K562 (cell line): ENCODE results near the gene ZNF350. TPM values are rescaled to one million over a fixed set of nuclear protein-coding genes. Genes with fewer than 3 reads are reported as not detected.

Experiments
- HOXB6 ChIP-seq: fragments of 250-450 bp; sonication (Bioruptor Pico); IDR thresholded peaks from 2 replicates; pipeline ENCODE4 v1.5.1; 2022; ENCODE audit warnings: mild to moderate bottlenecking, borderline replicate concordance
- MIER1 ChIP-seq: fragments of 450-650 bp; IDR thresholded peaks from 2 replicates; pipeline ENCODE4 v1.6.1; 2016; ENCODE audit warnings: antibody characterized with exemption, mild to moderate bottlenecking, low read depth
- RCOR1 ChIP-seq, 2 experiments: IDR thresholded peaks; 2 replicates each; pipeline ENCODE4 v1.6.1; 2012; ENCODE audit warnings: low read depth in 2 of 2, low read length in 2 of 2, borderline replicate concordance in 1 of 2, improper control_type of control experiment in 1 of 2
- TAF15 ChIP-seq: fragments of 200-400 bp; formaldehyde crosslinking; IDR thresholded peaks from 2 replicates; pipeline ENCODE4 v1.6.1; 2017; ENCODE audit warnings: mild to moderate bottlenecking, low read depth, low read length, moderate library complexity
- THRAP3 ChIP-seq: fragments of 450-650 bp; IDR thresholded peaks from 2 replicates; pipeline ENCODE4 v1.6.1; 2016; ENCODE audit warnings: mild to moderate bottlenecking, inconsistent platforms, borderline replicate concordance
- TSC22D4 ChIP-seq: fragments of 450-650 bp; IDR thresholded peaks from 2 replicates; pipeline ENCODE4 v1.6.1; 2016; ENCODE audit warnings: missing genetic modification characterization, missing biosample characterization, control low read depth
- TSHZ1 ChIP-seq: fragments of 250-450 bp; sonication (Bioruptor Pico); IDR thresholded peaks from 2 replicates; pipeline ENCODE4 v1.4.0; 2020; ENCODE audit warnings: mild to moderate bottlenecking, moderate library complexity
- ZNF561 ChIP-seq: fragments of 450-650 bp; formaldehyde crosslinking; conservative IDR thresholded peaks from 2 replicates; pipeline ENCODE4 v1.4.0; 2020; ENCODE audit warnings: mild to moderate bottlenecking, moderate library complexity
- ZNF75A ChIP-seq: fragments of 450-650 bp; formaldehyde crosslinking; IDR thresholded peaks from 2 replicates; pipeline ENCODE4 v1.4.0; 2020; ENCODE audit warnings: mild to moderate bottlenecking
- polyA plus RNA-seq, 8 experiments: library from polyadenylated mRNA; depleted of rRNA in 4 of 8; stranded (reverse) in 5 of 8; unstranded in 3 of 8; fragments of >200 nt; fragmentation: Nextera tagmentation in 2 of 8; fragmentation: Illumina TruSeq in 1 of 8; extraction: Ambion mirVana in 2 of 8; extraction: Trizol in 1 of 8; gene quantifications; 2 replicates each; pipeline versions ENCODE4 v1.2.1 to v1.2.3, GENCODE V29; 2011 to 2014; ENCODE audit warnings: inconsistent platforms in 1 of 8, missing spikeins in 1 of 8
- total RNA-seq, 7 experiments: library from RNA; depleted of rRNA in 6 of 7; stranded (reverse); fragments of >200 nt in 6 of 7; fragmentation: Illumina TruSeq in 2 of 7; extraction: Trizol in 2 of 7; gene quantifications; 2 replicates each; pipeline versions ENCODE4 v1.2.1 to v1.2.3, GENCODE V29; 2011 to 2021; ENCODE audit warnings: low replicate concordance in 1 of 7
- TF ChIP-seq, protein P1 (sequence below): fragments of 450-650 bp; IDR thresholded peaks from 2 replicates; pipeline ENCODE4 v1.6.1; 2016; ENCODE audit warnings: low read depth
- TF ChIP-seq, protein P2 (sequence below): fragments of 150-350 bp; IDR thresholded peaks from 2 replicates; pipeline ENCODE4 v1.6.1; 2014; ENCODE audit warnings: low read depth, mild to moderate bottlenecking, low read length, borderline replicate concordance

Gene ZNF350
- total and polyA plus RNA-seq, 9 of the 15 experiments (the other 6 are each of a cell fraction or from before 2014, with no cell fraction given) = 1.7 to 4.8 (median 2.9) TPM

- TF ChIP-seq, protein P1, sequence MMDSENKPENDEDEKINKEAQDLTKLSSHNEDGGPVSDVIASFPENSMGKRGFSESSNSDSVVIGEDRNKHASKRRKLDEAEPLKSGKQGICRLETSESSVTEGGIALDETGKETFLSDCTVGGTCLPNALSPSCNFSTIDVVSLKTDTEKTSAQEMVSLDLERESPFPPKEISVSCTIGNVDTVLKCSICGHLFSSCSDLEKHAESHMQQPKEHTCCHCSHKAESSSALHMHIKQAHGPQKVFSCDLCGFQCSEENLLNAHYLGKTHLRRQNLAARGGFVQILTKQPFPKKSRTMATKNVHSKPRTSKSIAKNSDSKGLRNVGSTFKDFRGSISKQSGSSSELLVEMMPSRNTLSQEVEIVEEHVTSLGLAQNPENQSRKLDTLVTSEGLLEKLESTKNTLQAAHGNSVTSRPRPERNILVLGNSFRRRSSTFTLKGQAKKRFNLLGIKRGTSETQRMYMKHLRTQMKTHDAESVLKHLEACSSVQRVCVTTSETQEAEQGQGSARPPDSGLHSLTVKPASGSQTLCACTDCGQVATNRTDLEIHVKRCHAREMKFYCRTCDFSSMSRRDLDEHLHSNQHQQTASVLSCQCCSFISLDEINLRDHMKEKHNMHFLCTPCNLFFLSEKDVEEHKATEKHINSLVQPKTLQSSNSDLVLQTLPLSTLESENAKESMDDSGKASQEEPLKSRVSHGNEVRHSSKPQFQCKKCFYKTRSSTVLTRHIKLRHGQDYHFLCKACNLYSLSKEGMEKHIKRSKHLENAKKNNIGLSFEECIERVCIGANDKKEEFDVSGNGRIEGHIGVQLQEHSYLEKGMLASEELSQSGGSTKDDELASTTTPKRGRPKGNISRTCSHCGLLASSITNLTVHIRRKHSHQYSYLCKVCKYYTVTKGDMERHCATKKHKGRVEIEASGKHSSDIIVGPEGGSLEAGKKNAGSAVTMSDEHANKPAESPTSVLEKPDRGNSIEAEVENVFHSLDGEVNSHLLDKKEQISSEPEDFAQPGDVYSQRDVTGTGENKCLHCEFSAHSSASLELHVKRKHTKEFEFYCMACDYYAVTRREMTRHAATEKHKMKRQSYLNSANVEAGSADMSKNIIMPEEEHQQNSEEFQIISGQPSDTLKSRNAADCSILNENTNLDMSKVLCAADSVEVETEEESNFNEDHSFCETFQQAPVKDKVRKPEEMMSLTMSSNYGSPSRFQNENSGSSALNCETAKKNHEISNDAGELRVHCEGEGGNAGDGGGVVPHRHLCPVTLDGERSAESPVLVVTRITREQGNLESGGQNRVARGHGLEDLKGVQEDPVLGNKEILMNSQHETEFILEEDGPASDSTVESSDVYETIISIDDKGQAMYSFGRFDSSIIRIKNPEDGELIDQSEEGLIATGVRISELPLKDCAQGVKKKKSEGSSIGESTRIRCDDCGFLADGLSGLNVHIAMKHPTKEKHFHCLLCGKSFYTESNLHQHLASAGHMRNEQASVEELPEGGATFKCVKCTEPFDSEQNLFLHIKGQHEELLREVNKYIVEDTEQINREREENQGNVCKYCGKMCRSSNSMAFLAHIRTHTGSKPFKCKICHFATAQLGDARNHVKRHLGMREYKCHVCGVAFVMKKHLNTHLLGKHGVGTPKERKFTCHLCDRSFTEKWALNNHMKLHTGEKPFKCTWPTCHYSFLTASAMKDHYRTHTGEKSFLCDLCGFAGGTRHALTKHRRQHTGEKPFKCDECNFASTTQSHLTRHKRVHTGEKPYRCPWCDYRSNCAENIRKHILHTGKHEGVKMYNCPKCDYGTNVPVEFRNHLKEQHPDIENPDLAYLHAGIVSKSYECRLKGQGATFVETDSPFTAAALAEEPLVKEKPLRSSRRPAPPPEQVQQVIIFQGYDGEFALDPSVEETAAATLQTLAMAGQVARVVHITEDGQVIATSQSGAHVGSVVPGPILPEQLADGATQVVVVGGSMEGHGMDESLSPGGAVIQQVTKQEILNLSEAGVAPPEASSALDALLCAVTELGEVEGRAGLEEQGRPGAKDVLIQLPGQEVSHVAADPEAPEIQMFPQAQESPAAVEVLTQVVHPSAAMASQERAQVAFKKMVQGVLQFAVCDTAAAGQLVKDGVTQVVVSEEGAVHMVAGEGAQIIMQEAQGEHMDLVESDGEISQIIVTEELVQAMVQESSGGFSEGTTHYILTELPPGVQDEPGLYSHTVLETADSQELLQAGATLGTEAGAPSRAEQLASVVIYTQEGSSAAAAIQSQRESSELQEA = peak; percentile 97
- no peak for TF ChIP-seq TSC22D4 (tag)
- no peak for TF ChIP-seq RCOR1 (IDR thresholded peaks at IDR 0.05; ENCODE audit: borderline replicate concordance in 1 of 2, low read depth in 2 of 2, low read length in 2 of 2)
- TF ChIP-seq ZNF561 = no peak
- no peak for TF ChIP-seq TAF15
- no peak for TF ChIP-seq ZNF75A (CRISPR knock-in tag)
- no peak for TF ChIP-seq MIER1
- TF ChIP-seq HOXB6 (CRISPR knock-in tag) = no peak
- TF ChIP-seq THRAP3 = no peak
- no peak for TF ChIP-seq TSHZ1 (CRISPR knock-in tag)
- TF ChIP-seq, protein P2, sequence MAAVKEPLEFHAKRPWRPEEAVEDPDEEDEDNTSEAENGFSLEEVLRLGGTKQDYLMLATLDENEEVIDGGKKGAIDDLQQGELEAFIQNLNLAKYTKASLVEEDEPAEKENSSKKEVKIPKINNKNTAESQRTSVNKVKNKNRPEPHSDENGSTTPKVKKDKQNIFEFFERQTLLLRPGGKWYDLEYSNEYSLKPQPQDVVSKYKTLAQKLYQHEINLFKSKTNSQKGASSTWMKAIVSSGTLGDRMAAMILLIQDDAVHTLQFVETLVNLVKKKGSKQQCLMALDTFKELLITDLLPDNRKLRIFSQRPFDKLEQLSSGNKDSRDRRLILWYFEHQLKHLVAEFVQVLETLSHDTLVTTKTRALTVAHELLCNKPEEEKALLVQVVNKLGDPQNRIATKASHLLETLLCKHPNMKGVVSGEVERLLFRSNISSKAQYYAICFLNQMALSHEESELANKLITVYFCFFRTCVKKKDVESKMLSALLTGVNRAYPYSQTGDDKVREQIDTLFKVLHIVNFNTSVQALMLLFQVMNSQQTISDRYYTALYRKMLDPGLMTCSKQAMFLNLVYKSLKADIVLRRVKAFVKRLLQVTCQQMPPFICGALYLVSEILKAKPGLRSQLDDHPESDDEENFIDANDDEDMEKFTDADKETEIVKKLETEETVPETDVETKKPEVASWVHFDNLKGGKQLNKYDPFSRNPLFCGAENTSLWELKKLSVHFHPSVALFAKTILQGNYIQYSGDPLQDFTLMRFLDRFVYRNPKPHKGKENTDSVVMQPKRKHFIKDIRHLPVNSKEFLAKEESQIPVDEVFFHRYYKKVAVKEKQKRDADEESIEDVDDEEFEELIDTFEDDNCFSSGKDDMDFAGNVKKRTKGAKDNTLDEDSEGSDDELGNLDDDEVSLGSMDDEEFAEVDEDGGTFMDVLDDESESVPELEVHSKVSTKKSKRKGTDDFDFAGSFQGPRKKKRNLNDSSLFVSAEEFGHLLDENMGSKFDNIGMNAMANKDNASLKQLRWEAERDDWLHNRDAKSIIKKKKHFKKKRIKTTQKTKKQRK = no peak
These were observed 59.6 kb downstream of the ZNF350 start, which contains the start of gene ZNF613 (continued) for GRCh38 chr19:51926784-51927741.
